Activated naive CD8-positive, alpha-beta T cell treated with anti-CD3 and anti-CD28 coated beads, Interleukin-2, amount 50 U/mL, for 24 hours (primary cell): ENCODE data around the gene TTC14.
"Not testable (repeated sequence)": the region's sequence is repeated elsewhere in the genome, so short reads cannot be mapped to it uniquely, and the experiment has no call there.

Source experiments
- ATAC-seq: fragments of 150-1000 bp; cut with Tn5 transposase; one replicate; pipeline ENCODE4 v1.10.0; 2021
- DNase-seq: peaks from one replicate; pipeline ENCODE4 v3.0.0; 2021
- H3K27ac Mint-ChIP-seq: one replicate; pipeline ENCODE4 v1.8.0; 2021; ENCODE audit warnings: mild to moderate bottlenecking, mixed read lengths
- H3K27me3 Mint-ChIP-seq: one replicate; pipeline ENCODE4 v1.8.0; 2021; ENCODE audit warnings: mixed read lengths
- H3K36me3 Mint-ChIP-seq: one replicate; pipeline ENCODE4 v1.8.0; 2021; ENCODE audit warnings: low read depth, mixed read lengths
- H3K4me1 Mint-ChIP-seq: one replicate; pipeline ENCODE4 v1.8.0; 2021; ENCODE audit warnings: mixed read lengths
- H3K4me3 Mint-ChIP-seq: one replicate; pipeline ENCODE4 v1.8.0; 2021; ENCODE audit warnings: mild to moderate bottlenecking, moderate library complexity, mixed read lengths
- H3K9me3 Mint-ChIP-seq: one replicate; pipeline ENCODE4 v1.8.0; 2021; ENCODE audit warnings: mixed read lengths

TTC14 gene

GRCh38 chr3:180612364-180612763 is 10.4 kb downstream of the TTC14 start:
- Mint-ChIP-seq H3K4me3 (no peak overlapping the region), H3K9me3 (no peaks in the 10 kb centered on the region), H3K27ac (no peak overlapping the region), H3K4me1 (peaks cover 2% of the 10 kb centered on the region), H3K27me3 (no peaks in the 10 kb centered on the region), H3K36me3 (peaks cover 54% of the 10 kb centered on the region)
- ATAC-seq (no peak), DNase-seq (no peak)

- Mint-ChIP-seq H3K9me3 (no peaks in the 10 kb centered on the region), H3K4me1 (peaks cover 2% of the 10 kb centered on the region), H3K27ac (no peak overlapping the region), H3K27me3 (no peaks in the 10 kb centered on the region), H3K4me3 (no peak overlapping the region), H3K36me3 (peaks cover 42% of the 10 kb centered on the region)
- DNase-seq, result no peak
- ATAC-seq, result no peak
These were observed 14.0 kb downstream of the TTC14 start for GRCh38 chr3:180615954-180616353.

- Mint-ChIP-seq H3K27me3 (no peaks in the 10 kb centered on the region), H3K36me3 (peaks cover 39% of the 10 kb centered on the region), H3K4me3 (no peak overlapping the region), H3K27ac (no peak overlapping the region), H3K4me1 (peaks cover 2% of the 10 kb centered on the region), H3K9me3 (no peaks in the 10 kb centered on the region)
- ATAC-seq (no peak), DNase-seq (no peak)
These were observed 15.1 kb downstream of the TTC14 start for GRCh38 chr3:180617049-180617448.

- peaks cover 31% of the 10 kb centered on the region for H3K36me3 Mint-ChIP-seq
- H3K9me3 Mint-ChIP-seq, H3K27ac Mint-ChIP-seq, H3K27me3 Mint-ChIP-seq, H3K4me3 Mint-ChIP-seq, DNase-seq, ATAC-seq, H3K4me1 Mint-ChIP-seq: not testable (repeated sequence)
These were observed 16.6 kb downstream of the TTC14 start for GRCh38 chr3:180618563-180618962.

- Mint-ChIP-seq H3K27me3 (no peaks in the 10 kb centered on the region), H3K27ac (no peak overlapping the region), H3K4me1 (peaks cover 12% of the 10 kb centered on the region), H3K36me3 (peaks cover 37% of the 10 kb centered on the region), H3K4me3 (no peak overlapping the region), H3K9me3 (peaks cover 10% of the 10 kb centered on the region)
- DNase-seq, result no peak
- ATAC-seq, result no peak
These were observed 17.8 kb downstream of the TTC14 start for GRCh38 chr3:180619723-180620122.

- Mint-ChIP-seq H3K4me1 (peaks cover 16% of the 10 kb centered on the region), H3K9me3 (peaks cover 15% of the 10 kb centered on the region), H3K4me3 (no peak overlapping the region), H3K36me3 (peaks cover 49% of the 10 kb centered on the region), H3K27me3 (no peaks in the 10 kb centered on the region), H3K27ac (peak overlapping the region; percentile 48)
- DNase-seq (no peak), ATAC-seq (no peak)
These were observed 22.8 kb downstream of the TTC14 start for GRCh38 chr3:180624714-180625113.

- Mint-ChIP-seq H3K36me3 (peaks cover 43% of the 10 kb centered on the region), H3K9me3 (peaks cover 15% of the 10 kb centered on the region), H3K4me1 (peaks cover 21% of the 10 kb centered on the region)
These were observed 24.9 kb downstream of the TTC14 start for GRCh38 chr3:180626844-180627243.

GRCh38 chr3:180630371-180630770 is 28.4 kb downstream of the TTC14 start:
- Mint-ChIP-seq H3K36me3 (peaks cover 19% of the 10 kb centered on the region), H3K9me3 (no peaks in the 10 kb centered on the region), H3K4me3 (no peak overlapping the region), H3K27me3 (peaks cover 14% of the 10 kb centered on the region), H3K27ac (peak overlapping the region; percentile 37), H3K4me1 (peaks cover 5% of the 10 kb centered on the region)
- no peak for DNase-seq
- peak; percentile 76 for ATAC-seq

More at GRCh38 chr3:180626844-180627243, 24.9 kb downstream of the TTC14 start:
- DNase-seq (no peak), ATAC-seq (no peak)
- Mint-ChIP-seq H3K27me3 (no peaks in the 10 kb centered on the region), H3K27ac (no peak overlapping the region), H3K4me3 (no peak overlapping the region)

GRCh38 chr3:180631317-180631716 is 29.4 kb downstream of the TTC14 start:
- no peak for DNase-seq
- no peak overlapping the region for H3K27ac Mint-ChIP-seq
- no peak for ATAC-seq
- H3K36me3 Mint-ChIP-seq, result peaks cover 11% of the 10 kb centered on the region
- H3K4me3 Mint-ChIP-seq, result no peak overlapping the region
- H3K9me3 Mint-ChIP-seq, result no peaks in the 10 kb centered on the region
- H3K4me1 Mint-ChIP-seq, result peaks cover 5% of the 10 kb centered on the region
- H3K27me3 Mint-ChIP-seq, result peaks cover 22% of the 10 kb centered on the region

GRCh38 chr3:180633722-180634121 is 31.8 kb downstream of the TTC14 start:
- peaks cover 30% of the 10 kb centered on the region for H3K27me3 Mint-ChIP-seq
- H3K9me3 Mint-ChIP-seq, result no peaks in the 10 kb centered on the region
- H3K27ac Mint-ChIP-seq, result no peak overlapping the region
- no peak overlapping the region for H3K4me3 Mint-ChIP-seq
- H3K36me3 Mint-ChIP-seq, result no peaks in the 10 kb centered on the region
- peaks cover 5% of the 10 kb centered on the region for H3K4me1 Mint-ChIP-seq
- DNase-seq (no peak), ATAC-seq (no peak)

GRCh38 chr3:180640987-180641386 is 39.0 kb downstream of the TTC14 start:
- Mint-ChIP-seq H3K27ac (no peak overlapping the region), H3K9me3 (no peaks in the 10 kb centered on the region), H3K4me3 (no peak overlapping the region), H3K4me1 (no peaks in the 10 kb centered on the region), H3K27me3 (peaks cover 28% of the 10 kb centered on the region), H3K36me3 (no peaks in the 10 kb centered on the region)
- ATAC-seq (no peak), DNase-seq (no peak)

- Mint-ChIP-seq H3K4me1 (no peaks in the 10 kb centered on the region), H3K27ac (no peak overlapping the region), H3K4me3 (no peak overlapping the region), H3K27me3 (peaks cover 26% of the 10 kb centered on the region), H3K36me3 (no peaks in the 10 kb centered on the region), H3K9me3 (no peaks in the 10 kb centered on the region)
- DNase-seq (no peak), ATAC-seq (no peak)
These were observed 44.3 kb downstream of the TTC14 start for GRCh38 chr3:180646187-180646790.

- Mint-ChIP-seq H3K36me3 (no peaks in the 10 kb centered on the region), H3K27ac (no peak overlapping the region), H3K9me3 (no peaks in the 10 kb centered on the region), H3K27me3 (peaks cover 20% of the 10 kb centered on the region), H3K4me3 (no peak overlapping the region), H3K4me1 (no peaks in the 10 kb centered on the region)
- ATAC-seq (no peak), DNase-seq (no peak)
These were observed 54.4 kb downstream of the TTC14 start for GRCh38 chr3:180656406-180656805.

- peaks cover 20% of the 10 kb centered on the region for H3K27me3 Mint-ChIP-seq
- H3K36me3 Mint-ChIP-seq, result no peaks in the 10 kb centered on the region
- H3K4me3 Mint-ChIP-seq, result no peak overlapping the region
- ATAC-seq (no peak), DNase-seq (no peak)
- no peak overlapping the region for H3K27ac Mint-ChIP-seq
- H3K9me3 Mint-ChIP-seq, result no peaks in the 10 kb centered on the region
- H3K4me1 Mint-ChIP-seq, result no peaks in the 10 kb centered on the region
These were observed 55.1 kb downstream of the TTC14 start for GRCh38 chr3:180657094-180657493.
